ENCODE data around the gene VAV2.

Gene VAV2

DNA sequence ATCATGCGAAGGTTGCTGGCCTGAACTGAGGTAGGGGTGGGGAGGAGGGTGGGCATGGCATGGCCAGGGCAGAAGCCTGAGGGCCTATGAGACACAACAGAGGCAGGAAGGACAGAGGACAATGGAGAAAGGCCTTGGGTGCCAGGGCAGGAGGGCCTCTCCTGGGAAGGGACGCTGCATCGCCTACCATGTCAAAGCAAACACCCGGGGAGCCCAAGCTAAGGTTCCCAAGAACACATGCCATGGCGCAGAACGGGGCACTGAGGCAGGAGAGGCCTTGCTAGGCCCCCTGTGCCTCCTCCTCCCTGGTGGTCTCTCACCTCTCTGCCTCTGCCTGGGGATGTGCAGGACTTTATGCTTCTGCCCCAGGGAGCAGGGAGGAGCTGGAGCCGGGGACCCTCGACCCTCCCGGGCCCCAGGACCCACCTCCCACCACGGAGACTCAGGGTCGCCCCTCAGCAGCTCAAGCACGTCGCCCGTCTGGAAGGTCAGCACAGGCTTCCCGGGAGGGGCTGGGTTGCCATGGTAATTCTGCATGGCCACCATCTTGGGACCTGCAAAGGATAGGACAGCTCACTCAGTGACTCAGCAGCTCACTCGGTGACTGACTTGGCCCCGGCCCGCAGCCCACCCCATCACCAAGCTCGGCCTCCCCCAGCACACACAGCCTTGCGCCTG is 213.6 kb downstream of the VAV2 start:
- DNase-seq (ENCODE audit: insufficient read length, low spot score) (no peak), FAIRE-seq (no peak)
- TF ChIP-seq, protein P1, sequence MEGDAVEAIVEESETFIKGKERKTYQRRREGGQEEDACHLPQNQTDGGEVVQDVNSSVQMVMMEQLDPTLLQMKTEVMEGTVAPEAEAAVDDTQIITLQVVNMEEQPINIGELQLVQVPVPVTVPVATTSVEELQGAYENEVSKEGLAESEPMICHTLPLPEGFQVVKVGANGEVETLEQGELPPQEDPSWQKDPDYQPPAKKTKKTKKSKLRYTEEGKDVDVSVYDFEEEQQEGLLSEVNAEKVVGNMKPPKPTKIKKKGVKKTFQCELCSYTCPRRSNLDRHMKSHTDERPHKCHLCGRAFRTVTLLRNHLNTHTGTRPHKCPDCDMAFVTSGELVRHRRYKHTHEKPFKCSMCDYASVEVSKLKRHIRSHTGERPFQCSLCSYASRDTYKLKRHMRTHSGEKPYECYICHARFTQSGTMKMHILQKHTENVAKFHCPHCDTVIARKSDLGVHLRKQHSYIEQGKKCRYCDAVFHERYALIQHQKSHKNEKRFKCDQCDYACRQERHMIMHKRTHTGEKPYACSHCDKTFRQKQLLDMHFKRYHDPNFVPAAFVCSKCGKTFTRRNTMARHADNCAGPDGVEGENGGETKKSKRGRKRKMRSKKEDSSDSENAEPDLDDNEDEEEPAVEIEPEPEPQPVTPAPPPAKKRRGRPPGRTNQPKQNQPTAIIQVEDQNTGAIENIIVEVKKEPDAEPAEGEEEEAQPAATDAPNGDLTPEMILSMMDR (IDR thresholded peaks at IDR 0.05; ENCODE audit: insufficient read depth, missing control alignments): no peak

DNA sequence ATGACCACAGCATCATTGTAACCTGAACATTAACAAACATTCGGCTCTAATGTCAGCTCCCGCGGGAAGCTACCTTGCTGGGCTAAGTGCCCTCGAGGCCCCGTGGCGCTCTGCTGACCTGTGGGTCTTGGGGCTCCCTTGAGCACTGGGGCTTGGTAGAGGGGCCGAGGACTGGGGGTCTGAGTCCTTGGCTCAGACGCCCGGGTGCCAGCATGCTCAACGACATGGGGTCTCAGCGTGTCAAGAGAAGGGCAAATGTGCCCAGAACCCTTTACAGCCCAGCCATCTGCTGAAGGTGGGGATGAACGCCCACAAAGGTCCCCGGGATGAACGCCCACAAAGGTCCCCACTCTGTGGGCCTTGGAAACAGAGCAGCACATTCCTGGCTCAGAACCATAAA is 214.3 kb downstream of the VAV2 start:
- DNase-seq (ENCODE audit: insufficient read length, low spot score): no peak
- TF ChIP-seq, protein P1 (IDR thresholded peaks at IDR 0.05; ENCODE audit: insufficient read depth, missing control alignments): no peak
- no peak for FAIRE-seq

DNA sequence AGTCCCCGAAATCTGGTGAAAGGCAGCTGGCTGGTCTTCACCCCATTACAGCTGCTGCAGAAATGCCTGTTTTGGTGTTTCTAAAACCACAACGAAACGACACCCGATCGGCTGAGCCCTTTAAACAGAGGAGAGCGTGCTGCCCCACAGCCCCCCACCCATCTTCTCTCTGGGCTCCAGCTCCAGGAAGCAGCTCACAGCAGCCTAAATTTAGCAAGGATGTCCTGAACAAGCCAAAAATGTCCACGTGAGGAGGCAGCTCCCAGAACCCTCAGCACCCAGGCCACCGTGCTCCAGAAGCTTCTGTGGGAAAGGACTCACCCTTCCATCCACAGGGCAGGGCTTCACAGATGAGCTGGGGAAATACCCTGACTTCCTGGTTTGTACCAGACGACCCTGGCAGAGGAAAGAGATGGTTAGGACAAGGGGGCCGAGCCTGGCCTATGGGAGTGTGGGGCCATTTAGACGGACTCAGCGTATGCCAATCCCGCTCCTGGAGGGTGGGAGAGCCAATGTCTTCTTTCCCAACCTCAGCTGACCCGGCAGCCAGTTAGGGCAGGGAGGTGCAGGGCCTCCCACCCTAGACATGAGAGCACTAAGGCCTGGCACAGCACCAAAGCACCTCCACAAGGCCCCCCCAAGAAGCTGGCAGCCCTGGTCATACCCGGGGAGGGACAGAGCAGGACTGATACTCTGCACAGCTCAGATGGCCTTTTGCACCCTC is 214.9 kb downstream of the VAV2 start:
- TF ChIP-seq, protein P1 (IDR thresholded peaks at IDR 0.05; ENCODE audit: insufficient read depth, missing control alignments): no peak
- FAIRE-seq: no peak

DNA sequence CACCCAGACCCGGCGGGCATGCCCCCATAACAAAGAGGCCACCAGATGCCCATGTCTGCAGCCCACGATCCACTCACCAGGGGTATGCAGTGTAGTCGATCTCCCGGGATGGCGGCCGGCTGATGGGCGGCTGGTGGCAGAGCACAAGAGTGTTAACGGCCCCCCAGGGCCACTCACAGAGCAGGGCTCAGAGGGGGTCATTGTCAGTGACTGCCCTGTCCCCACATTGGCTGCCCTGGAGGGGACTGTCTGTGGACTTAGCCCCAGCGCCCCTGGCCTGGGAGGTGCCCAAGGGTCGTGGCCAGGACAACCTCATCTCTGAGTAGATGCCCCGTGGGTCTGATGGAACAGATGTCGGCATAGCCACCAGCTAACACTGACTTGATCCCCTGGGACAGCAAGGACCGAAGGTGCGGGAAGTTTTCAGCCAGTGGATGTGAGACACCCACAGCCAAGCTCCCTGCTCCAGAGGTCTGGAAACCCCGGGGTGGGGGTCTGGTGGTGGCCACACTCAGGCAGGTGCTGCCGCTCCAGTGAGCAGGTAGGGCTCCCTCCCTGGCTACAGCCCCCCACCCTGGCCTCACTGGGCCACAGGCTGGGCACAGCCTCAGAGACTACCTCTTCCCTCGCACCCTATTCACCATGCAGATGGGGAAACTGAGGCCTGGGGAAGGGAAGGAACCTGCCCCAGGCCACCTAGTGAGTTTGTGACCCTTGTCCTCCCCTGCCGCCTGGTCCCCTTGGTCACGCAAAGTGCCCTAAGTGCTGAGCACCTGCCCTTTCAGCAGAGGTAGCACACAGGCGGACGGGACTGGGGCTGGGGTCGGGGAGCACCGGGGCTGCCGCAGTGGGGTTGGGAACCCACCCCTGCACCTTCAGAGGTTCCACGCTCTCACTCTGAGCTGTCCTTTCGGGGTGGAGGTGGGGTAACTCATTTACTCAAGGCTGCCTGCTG is 215.9 kb downstream of the VAV2 start:
- TF ChIP-seq, protein P1 (IDR thresholded peaks at IDR 0.05; ENCODE audit: insufficient read depth, missing control alignments): no peak
- FAIRE-seq (no peak), DNase-seq (ENCODE audit: insufficient read length, low spot score) (no peak)

More for the DNA sequence above, 214.9 kb downstream of the VAV2 start:
- no peak for DNase-seq (ENCODE audit: insufficient read length, low spot score)

DNA sequence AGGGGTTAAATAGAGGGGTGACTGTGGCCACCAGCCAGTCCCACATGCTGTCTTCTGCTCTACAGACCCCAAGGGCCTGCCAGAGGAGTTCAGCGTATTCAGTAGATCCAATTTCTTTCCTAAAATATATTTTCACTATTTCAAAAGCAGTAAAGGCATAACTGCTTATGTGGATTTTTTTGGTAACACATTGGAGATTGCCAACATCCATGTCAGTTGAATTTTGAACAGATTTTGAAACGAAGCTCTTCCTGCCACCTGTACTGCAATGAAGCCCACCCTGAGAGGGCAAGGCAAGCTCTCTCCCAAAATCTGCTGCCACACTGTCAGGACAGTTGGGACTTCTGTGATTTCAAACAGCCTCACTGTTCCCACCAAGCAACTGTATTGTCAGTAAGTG is 216.8 kb downstream of the VAV2 start:
- DNase-seq (ENCODE audit: insufficient read length, low spot score) (no peak), FAIRE-seq (no peak)
- TF ChIP-seq, protein P1 (IDR thresholded peaks at IDR 0.05; ENCODE audit: insufficient read depth, missing control alignments): no peak

DNA sequence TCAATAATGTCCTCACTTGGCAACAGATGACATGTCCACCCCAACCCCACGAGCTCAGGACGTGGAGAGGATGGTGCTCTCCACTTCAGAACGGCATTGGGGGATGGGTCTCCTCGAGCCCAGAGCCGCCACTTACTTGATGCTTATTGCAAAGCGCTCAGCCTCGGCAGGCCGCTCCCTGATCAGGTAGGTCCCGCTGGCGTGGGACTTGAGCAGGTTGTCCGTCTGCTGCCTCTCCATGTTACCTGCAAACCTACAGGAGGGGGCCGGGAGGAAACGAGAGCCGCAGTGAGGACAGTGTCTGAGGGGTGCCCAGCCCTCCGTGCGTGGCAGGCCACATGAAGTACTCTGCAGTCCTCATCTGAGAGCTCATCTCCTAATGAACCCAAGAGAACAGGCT is 217.3 kb downstream of the VAV2 start:
- DNase-seq (ENCODE audit: insufficient read length, low spot score) (no peak), FAIRE-seq (no peak)
- TF ChIP-seq, protein P1 (IDR thresholded peaks at IDR 0.05; ENCODE audit: insufficient read depth, missing control alignments): no peak

Measured in D721Med (cell line).